Measurements from ENCODE around the gene ATP6AP1.

- TF ChIP-seq, protein P1, sequence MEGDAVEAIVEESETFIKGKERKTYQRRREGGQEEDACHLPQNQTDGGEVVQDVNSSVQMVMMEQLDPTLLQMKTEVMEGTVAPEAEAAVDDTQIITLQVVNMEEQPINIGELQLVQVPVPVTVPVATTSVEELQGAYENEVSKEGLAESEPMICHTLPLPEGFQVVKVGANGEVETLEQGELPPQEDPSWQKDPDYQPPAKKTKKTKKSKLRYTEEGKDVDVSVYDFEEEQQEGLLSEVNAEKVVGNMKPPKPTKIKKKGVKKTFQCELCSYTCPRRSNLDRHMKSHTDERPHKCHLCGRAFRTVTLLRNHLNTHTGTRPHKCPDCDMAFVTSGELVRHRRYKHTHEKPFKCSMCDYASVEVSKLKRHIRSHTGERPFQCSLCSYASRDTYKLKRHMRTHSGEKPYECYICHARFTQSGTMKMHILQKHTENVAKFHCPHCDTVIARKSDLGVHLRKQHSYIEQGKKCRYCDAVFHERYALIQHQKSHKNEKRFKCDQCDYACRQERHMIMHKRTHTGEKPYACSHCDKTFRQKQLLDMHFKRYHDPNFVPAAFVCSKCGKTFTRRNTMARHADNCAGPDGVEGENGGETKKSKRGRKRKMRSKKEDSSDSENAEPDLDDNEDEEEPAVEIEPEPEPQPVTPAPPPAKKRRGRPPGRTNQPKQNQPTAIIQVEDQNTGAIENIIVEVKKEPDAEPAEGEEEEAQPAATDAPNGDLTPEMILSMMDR (IDR thresholded peaks at IDR 0.05; ENCODE audit: low read depth, low read length): no peak
- no peak for TF ChIP-seq EZH2phosphoT487 (IDR thresholded peaks at IDR 0.05; ENCODE audit: low read depth)
Measured at GRCh38 chrX:154470914-154471568, 42.6 kb downstream of the ATP6AP1 start.
